Adrenal gland (tissue), 5 donors: ENCODE measurements around the gene DNALI1.

Source experiments
- POLR2A ChIP-seq, 2 donors: fragments of 450-650 bp; IDR thresholded peaks; one replicate each; pipeline ENCODE4 v1.6.1; 2017; ENCODE audit warnings: antibody characterized with exemption in 2 of 2, mild to moderate bottlenecking in 2 of 2, moderate library complexity in 1 of 2
- TF ChIP-seq, protein P1 (sequence below), 6 experiments: fragments of 450-650 bp in 4 of 6; fragments of 200-600 bp in 2 of 6; sonication (generic) in 1 of 6; IDR thresholded peaks; 1 replicate in 5 of 6; 2 replicates in 1 of 6; pipeline versions ENCODE4 v1.5.1 to v1.8.0; 2016 to 2021; ENCODE audit warnings: antibody characterized with exemption in 6 of 6, mild to moderate bottlenecking in 2 of 6, moderate library complexity in 1 of 6
- donor health status: DM: no; HTN: no; CAD: no.

GRCh38 chr1:37606481-37607263, 49.9 kb downstream of the DNALI1 start:
- TF ChIP-seq, protein P1, sequence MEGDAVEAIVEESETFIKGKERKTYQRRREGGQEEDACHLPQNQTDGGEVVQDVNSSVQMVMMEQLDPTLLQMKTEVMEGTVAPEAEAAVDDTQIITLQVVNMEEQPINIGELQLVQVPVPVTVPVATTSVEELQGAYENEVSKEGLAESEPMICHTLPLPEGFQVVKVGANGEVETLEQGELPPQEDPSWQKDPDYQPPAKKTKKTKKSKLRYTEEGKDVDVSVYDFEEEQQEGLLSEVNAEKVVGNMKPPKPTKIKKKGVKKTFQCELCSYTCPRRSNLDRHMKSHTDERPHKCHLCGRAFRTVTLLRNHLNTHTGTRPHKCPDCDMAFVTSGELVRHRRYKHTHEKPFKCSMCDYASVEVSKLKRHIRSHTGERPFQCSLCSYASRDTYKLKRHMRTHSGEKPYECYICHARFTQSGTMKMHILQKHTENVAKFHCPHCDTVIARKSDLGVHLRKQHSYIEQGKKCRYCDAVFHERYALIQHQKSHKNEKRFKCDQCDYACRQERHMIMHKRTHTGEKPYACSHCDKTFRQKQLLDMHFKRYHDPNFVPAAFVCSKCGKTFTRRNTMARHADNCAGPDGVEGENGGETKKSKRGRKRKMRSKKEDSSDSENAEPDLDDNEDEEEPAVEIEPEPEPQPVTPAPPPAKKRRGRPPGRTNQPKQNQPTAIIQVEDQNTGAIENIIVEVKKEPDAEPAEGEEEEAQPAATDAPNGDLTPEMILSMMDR (IDR thresholded peaks at IDR 0.05) = no peak
- no peak for TF ChIP-seq POLR2A (IDR thresholded peaks at IDR 0.05)
